GM12891 (cell line): ENCODE data around the gene ETS2.
"Not testable (repeated sequence)": the region's sequence is repeated elsewhere in the genome, so short reads cannot be mapped to it uniquely, and the experiment has no call there.

Source experiments
- DNase-seq: peaks from one replicate; pipeline ENCODE4 v3.0.0; 2011; ENCODE audit warnings: low spot score; ENCODE audit not compliant: insufficient read length
- FAIRE-seq: peaks from 2 replicates; lab custom pipeline; 2011; peaks lifted over from hg19 to GRCh38; lab: Jason Lieb, UNC
- PAX5 ChIP-seq: IDR thresholded peaks from 2 replicates; pipeline ENCODE4 v1.6.1; 2011; ENCODE audit warnings: low read length, moderate library complexity, mild to moderate bottlenecking; ENCODE audit not compliant: insufficient read depth, severe bottlenecking
- POLR2A ChIP-seq: IDR thresholded peaks from 2 replicates; pipeline ENCODE4 v1.6.1; 2011; ENCODE audit warnings: low read depth, low read length, control low read depth
- POLR2AphosphoS5 ChIP-seq: IDR thresholded peaks from 2 replicates; pipeline ENCODE4 v1.6.1; 2011; ENCODE audit warnings: low read depth, low read length, control low read depth
- POU2F2 ChIP-seq: IDR thresholded peaks from 2 replicates; pipeline ENCODE4 v1.6.1; 2011; ENCODE audit warnings: low read depth, mild to moderate bottlenecking, control low read depth, low read length, moderate library complexity
- SPI1 ChIP-seq: IDR thresholded peaks from 2 replicates; pipeline ENCODE4 v1.6.1; 2011; ENCODE audit warnings: low read depth, low read length, control low read depth
- TAF1 ChIP-seq: IDR thresholded peaks from 2 replicates; pipeline ENCODE4 v1.6.1; 2011; ENCODE audit warnings: low read depth, low read length, control low read depth

The ETS2 gene

DNA sequence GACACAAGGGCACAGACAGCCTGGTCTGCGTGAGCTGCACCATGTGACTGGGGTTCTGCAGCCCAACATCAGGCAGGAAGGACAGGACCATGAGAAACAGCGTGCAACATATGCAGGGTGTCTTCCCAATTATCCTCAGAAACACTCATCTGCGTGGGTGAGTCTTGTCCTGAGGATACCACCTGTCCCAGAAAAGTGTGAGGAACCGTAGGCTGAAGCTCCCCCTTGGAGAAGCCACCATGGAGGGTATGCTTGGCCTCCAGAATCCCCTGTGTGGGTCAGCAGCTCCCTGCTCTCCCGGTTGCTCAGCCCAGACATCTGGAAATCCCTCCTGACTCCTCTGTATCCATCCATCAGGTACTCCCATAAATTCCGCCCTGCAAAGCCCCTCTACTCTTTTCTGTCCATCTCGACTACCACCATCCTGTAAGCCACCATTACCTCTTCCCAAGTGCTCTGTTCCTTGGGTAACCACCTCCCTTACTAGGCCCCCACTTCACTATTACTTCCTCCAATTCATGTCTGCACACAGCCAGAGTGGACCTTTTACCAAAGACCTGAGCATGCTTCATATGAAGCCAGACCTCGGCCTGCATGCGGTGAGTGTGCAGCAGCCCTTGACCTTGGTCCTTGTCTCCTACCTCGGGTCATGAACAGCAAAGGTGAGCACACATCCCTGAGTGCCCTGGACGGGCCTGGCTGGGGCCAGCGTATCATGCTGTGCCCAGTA lies 33.0 kb downstream of the ETS2 start:
- DNase-seq (no peak), FAIRE-seq (no peak)
- no peak for TF ChIP-seq TAF1
- no peak for TF ChIP-seq PAX5
- no peak for TF ChIP-seq POLR2A
- no peak for TF ChIP-seq SPI1
- no peak for TF ChIP-seq POLR2AphosphoS5
- TF ChIP-seq POU2F2, result no peak

DNA sequence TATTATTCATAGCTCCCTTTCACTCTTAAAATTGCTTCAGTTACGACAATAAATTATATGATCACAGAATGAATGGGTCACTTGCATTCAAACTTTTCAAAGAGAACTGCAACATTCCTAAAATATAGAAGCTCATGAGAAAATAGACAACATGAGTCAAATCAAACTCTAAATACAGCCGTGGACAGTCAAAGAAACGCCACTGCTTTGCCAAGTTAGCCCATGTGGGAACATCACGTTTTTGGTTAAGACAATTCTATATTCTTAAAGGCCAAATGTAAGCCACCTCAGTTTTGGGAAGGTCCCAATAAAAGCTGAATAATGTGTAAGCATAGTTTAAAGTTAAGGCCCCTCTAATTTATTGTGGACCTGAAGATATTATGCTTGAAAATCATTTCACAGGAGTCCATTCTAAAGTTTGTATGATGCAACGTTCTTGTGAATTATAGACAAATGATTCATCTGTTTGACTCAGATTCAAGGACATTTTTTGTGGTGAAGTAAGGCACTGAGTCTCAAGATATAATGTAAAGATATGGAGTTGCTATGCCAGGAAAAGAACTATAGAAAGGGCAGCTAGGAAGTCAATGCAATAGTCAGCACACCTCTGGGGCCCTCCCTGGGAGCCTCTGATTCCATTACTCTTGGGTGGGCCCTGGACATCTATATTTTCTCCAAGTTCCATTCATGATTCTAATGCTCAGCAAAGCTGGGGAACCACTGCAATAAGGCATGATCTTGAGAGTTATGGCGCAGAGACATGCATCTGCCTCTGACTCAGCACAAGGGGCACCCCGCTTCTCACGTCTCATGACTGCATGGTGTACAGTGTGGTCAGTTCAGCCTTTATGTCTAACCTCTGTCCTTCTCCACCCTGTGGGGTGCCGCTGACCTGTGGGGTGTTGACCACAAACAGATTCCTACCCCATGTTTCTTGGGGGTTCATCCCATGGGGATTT lies 33.9 kb downstream of the ETS2 start:
- FAIRE-seq, result no peak
- no peak for DNase-seq

DNA sequence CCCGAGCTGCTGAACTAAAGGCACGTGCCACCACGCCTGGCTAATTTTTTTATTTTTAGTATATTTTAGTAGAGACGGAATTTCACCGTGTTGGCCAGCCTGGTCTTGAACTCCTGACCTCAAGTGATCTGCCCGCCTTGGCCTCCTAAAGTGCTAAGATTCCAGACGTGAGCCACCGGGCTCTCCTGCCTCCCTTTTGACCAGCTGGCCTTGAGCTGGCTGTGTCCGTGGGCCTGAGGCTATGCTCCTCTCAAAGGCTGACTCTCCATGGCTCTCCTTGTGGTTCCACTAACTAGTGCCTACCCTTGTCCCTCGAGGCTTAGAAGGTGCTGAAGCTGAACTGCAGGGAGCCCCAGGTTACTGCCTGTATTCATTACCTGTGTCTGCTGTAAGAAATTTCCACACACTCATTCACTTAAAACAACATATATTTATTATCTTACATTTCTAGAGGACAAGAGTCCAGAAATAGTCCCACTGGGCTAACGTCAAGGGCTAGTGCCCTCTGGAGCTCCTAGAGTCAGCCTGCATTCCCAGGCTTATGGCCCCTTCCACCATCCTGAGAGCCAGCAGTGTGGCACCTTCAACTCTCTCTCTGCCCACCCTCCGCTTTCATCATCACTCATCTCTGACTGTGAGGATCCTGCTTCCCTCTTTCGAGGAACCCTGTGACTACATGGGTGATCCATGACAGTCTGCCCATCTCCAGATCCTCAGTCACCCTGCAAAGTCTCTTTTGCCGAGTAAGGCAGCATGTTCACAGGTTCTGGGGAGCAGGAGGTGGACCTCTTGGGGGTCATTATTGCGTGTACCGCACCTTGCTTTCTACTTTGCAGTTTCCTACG lies 34.9 kb downstream of the ETS2 start:
- TF ChIP-seq PAX5, result no peak
- TF ChIP-seq POU2F2, result no peak
- no peak for TF ChIP-seq TAF1
- DNase-seq (no peak), FAIRE-seq (no peak)

More for the DNA sequence above, 33.9 kb downstream of the ETS2 start:
- TF ChIP-seq SPI1 (no peak), POLR2AphosphoS5 (no peak), POU2F2 (no peak)

DNA sequence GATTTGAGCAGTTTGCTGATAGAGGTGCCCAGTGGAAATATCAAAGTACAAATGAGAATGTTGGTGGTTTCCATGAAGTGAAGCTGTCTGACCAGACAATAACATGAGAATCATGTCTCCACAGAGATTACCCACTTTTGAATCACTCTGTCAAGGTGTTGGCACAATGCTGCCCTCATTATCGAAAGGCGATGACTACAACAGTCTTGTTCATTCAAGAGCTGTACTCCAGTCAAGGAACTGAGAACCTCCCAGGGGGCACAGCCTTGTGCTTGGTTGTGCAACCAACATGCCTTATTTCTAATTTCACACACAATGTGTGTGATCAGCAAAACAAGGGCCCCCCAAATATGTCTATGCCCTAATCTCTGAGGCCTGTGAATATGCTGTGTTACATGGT lies 35.7 kb downstream of the ETS2 start:
- TF ChIP-seq TAF1, result no peak
- TF ChIP-seq POLR2AphosphoS5, result no peak
- no peak for TF ChIP-seq POU2F2
- FAIRE-seq, result no peak
- DNase-seq, result no peak

DNA sequence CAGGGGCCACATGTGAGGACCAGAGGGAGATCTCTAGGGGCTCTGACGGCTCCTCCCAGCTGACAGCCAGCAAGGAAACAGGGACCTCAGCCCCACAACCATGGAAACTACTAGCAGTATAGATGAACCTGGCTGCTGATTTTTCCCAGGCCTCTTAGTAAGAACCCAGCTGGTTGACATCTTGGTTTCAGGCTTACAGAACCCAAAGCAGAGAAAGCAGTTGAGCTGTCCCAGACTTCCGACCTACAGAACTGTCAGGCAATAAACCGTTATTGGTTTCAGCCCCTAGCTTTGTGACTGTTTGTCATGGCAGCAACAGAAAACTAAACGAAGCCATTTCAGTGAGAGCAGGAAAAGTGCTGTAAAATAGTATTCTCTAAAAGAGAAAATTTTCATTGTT lies 36.4 kb downstream of the ETS2 start:
- TF ChIP-seq PAX5 (no peak), POLR2A (no peak), POU2F2 (no peak), TAF1 (no peak), SPI1 (no peak), POLR2AphosphoS5 (no peak)
- FAIRE-seq (no peak), DNase-seq (no peak)

DNA sequence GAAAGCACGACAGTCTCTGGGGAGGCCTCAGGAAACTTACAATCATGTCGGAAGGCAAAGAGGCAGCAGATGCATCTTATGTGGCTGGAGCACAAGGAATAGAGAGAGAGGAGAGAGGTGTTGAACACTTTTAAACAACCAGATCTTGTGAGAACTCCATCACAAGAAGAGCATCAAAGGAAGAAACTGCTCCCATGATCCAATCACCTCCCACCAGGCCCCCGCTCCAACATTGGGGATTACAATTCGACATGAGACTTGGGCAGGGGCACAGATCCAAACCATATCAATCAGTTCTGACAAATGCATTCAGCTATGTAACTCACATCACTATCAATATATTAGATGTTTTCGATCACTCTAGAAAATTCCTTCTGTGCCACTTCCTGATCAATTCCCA lies 37.6 kb downstream of the ETS2 start:
- DNase-seq (no peak), FAIRE-seq (no peak)
- TF ChIP-seq SPI1 (no peak), TAF1 (no peak), POLR2A (no peak), POLR2AphosphoS5 (no peak), POU2F2 (no peak), PAX5 (no peak)

DNA sequence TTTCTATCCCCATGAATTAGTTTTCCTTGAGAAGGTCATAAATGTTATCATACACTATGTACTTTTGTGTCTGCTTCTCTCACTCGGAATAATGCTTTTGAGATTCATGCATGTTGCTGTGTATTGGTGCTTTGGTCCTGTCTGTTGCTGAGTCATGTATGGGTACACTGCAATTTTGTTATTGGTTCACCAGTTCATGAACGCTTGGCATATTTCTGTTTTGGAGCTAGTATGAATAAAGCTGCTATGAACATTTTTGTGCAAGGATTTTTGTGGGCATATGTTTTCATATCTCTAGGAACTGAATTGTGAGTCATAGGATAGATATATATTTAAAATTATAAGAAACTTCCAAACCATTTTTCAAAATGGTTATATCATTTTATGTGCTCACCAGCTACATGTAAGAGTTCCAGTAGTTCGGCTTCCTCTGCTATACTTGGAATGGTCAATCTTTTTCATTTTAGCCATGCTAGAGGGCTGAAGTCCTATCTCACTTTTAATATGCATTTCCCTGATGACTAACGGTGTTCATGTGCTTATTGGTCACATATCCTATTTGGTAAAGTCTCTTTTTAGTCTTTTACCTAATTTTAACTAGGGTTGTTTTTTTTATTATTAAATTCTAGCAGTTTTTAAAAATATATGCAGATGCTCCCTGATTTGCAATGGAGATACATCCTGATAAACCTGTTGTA lies 38.2 kb downstream of the ETS2 start:
- FAIRE-seq, result no peak
- TF ChIP-seq PAX5 (no peak), POLR2AphosphoS5 (no peak), TAF1 (no peak), POLR2A (no peak), POU2F2 (no peak), SPI1 (no peak)
- DNase-seq, result no peak

DNA sequence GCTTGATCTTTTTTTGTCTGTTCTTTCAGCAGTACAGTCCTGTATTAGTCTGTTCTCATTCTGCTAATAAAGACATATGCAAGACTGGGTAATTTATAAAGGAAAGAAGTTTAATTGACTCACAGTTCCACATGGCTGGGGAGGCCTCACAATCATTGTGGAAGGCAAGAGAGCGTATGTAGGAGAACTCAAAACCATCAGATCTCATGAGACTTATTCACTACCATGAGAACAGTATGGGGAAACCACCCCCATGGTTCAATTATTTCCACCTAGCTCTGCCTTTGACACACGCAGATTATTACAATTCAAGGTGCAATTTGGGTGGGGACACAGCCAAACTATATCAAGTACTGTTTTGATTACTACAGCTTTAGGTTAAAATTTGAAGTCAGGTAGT lies 39.6 kb downstream of the ETS2 start:
- not testable (repeated sequence) for FAIRE-seq, DNase-seq

DNA sequence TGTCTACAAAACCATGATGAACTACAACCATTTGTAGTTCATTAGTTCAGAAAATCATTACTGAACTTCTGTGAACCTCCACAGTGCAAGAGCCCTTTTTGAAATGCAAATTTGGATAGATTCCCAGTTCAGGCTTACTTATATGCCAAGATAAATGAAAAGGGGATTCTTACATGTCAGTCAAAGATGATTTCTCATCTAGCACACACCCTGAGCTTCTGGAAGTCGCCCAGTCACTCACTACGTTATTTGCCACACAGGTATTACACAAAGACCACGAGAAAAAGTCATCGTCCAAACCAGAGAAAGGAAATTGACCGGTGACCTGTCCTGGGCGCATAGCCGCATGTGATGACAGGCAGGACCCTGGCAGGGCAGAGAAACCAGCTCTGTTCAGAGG lies 41.8 kb downstream of the ETS2 start:
- FAIRE-seq, result no peak
- DNase-seq, result no peak
- TF ChIP-seq POU2F2 (no peak), POLR2AphosphoS5 (no peak), TAF1 (no peak), SPI1 (no peak), PAX5 (no peak), POLR2A (no peak)

DNA sequence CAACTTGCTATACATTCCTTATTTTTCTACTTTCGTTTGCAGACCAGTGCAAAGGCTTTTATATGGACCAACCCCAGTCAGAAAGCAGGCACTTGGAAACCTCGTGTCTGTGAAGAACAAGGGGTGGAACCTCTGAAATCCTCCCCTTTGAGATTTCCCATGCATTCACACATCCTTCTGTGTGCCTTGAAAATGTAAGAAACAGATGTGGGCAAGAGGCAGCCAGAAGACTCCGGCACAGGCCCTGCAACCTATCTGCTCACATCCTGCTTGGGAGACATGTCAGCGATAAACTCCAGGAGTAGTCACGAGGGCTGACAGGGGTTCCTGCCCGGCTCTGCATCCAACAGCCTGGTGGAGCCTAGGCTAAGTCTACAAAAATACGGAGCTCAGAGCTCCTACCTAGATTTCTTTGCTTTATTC lies 42.5 kb downstream of the ETS2 start:
- no peak for FAIRE-seq
- DNase-seq, result no peak
- no peak for TF ChIP-seq PAX5
- TF ChIP-seq TAF1, result no peak
